ENCODE data around the gene TP53I13.

DNA sequence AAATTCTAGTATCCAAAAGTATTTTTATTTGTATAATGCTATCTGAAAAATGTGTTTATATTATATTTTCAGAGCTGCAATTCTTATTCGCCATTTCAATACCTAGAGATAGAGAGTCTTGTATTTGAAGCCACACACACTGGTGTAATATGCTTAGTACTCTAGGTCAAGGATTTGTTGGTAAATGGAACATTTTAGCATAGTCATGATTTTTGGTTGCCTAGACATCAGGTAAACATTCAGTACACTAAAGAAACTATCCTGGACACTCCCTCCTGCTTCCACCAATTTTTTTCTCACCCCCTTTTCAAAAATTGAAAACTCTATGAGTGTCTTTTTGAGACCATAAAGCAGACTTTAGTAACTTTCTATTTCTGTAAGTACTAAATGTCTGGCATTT is 22.4 kb upstream of the TP53I13 start:
- TF ChIP-seq CTCF (IDR thresholded peaks at IDR 0.05; ENCODE audit: low read depth, low read length), result no peak
- TF ChIP-seq MAX (IDR thresholded peaks at IDR 0.05; ENCODE audit: low read depth, low read length), result no peak
